HG03457 (cell line): ENCODE measurements around the gene SPINK1.
A peak's percentile ranks its signal among the peaks of the same experiment; 100 is the strongest.
"Not testable (repeated sequence)": the region's sequence is repeated elsewhere in the genome, so short reads cannot be mapped to it uniquely, and the experiment has no call there.

Source experiments
- ATAC-seq: cut with Tn5 transposase; IDR thresholded peaks from one replicate; pipeline ENCODE4 v1.9.1; 2021; ENCODE audit warnings: moderate number of reproducible peaks; ENCODE audit not compliant: unreplicated experiment

The SPINK1 gene

GRCh38 chr5:147809830-147810666, 21.4 kb downstream of the SPINK1 start:
- no peak for ATAC-seq

DNA sequence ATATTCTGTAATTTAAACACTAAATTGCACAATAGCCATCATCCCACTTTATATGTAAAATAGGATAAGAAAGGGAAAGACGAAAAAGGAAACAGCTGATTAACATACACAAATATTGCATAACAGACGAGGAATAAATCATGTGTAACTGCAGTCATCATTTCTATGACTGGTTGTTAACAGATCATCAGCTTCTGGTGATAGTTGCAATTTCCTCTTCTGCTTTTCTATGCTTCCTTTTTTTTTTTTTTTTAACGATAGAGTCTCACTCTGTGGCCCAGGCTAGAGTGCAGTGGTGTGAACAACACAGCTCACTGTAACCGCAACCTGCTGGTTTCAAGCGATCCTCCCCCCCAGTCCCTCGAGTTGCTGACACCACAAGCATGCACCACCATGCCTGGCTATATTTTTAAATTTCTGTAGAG, 26.4 kb downstream of the SPINK1 start:
- peak; percentile 83 for ATAC-seq

GRCh38 chr5:147804334-147804733, 27.1 kb downstream of the SPINK1 start:
- ATAC-seq = no peak

DNA sequence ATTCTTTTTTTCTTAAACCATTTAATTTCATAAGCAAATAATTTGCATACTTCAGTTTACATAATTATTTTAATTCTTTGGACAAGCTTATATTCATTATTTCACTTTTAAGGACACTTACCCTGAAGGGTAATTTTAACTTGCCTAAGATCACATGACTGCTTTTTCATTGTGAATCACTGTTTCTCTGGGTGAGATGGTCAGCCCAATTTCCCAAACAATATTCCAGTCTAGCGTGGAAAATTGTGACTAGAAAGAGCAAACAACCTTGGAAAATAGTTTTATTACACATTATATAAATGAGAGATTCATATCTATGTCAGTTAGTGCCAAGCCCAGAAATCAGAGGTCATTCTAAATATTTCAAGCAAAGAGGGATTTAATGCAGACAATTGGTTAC, 27.5 kb downstream of the SPINK1 start:
- ATAC-seq = no peak

DNA sequence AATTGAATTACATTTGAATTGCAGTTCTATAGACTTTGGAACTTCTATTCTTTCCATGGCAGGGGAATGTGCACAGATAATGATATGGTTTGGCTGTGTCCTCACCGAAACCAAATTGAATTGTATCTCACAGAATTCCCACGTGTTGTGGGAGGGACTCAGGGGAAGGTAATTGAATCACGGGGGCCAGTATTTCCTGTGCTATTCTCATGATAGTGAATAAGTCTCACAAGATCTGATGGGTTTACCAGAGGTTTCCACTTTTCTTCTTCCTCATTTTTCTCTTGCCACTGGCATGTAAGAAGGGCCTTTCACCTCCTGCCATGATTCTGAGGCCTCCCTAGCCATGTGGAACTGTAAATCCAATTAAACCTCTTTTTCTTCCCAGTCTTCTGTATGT, 28.3 kb downstream of the SPINK1 start:
- ATAC-seq = not testable (repeated sequence)

DNA sequence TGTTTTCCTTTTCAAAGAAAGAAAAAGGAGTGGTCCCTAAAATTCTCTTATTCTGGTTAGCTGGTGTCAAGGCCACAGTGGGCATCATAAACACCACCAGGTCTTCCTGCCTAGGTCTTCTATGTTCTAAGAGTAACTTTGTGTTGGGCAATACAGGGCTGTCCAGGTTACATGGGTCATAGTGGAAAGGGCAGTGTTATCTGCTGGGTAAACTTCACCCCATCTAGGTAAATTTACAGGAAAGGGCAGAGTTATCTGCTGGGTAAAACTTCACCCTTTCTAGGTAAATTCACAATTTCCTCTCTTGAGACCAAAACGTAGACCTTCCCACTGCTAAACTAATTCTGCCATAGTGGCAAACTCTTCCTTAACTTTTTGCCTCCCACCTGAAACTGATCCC, 30.0 kb downstream of the SPINK1 start:
- ATAC-seq = no peak

DNA sequence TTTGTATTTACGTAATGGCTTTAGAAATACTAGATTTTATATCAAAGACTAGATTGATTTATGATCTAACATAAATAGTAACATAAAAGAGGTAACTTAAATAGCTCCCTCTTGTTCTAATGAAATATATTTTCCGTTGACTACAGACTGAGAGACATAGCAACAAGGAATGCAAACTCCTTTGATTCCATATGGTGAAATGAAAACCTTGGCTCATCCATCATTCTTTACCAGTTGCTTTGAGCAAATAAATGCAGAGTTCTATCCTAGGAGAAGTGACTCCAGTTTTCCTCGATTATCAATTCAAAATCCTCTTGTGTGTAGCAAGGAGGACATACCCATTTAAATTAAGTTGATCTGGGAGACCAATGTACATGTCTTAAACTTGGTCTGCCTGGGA, 31.0 kb downstream of the SPINK1 start:
- no peak for ATAC-seq

- no peak for ATAC-seq
Observed at GRCh38 chr5:147796556-147797308, 34.7 kb downstream of the SPINK1 start.

DNA sequence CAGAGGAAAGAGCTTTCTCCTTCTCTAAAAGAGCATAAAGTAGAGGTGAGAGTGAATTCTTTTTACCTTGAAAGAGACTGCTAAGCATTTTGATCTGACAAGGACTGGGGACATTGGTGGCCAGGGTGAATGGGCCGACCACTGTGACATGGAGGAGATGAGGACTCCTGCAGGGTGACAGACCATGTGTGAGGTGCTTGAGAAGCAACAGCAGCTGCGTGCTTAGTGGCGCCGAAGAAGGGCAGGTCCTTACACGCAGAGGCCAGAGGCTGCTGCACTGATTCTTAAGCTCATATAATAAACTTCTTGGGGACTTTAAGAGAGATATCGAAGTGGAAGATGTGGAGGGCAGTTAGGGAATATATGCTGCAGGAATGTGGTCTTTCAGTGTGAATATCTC, 40.3 kb downstream of the SPINK1 start:
- ATAC-seq = no peak

DNA sequence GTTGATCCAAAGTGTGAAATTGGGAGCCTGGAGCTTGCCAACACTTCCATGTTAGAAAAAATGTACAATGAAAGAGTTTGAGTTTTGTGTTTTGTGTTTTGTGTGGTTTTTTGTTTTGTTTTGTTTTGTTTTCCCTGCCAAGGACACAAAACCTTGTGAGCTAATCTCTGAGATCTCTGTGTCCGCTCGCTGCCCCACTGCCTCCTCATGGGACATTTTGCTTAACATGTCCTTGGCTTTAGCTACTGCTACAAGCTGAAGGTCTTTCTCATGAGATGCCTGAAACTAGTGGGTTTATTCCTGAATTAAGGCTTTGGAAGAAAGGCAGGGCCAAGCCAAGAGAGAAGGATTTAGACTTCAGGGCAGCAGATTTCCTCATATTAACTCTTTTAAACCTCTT, 41.7 kb downstream of the SPINK1 start:
- no peak for ATAC-seq

DNA sequence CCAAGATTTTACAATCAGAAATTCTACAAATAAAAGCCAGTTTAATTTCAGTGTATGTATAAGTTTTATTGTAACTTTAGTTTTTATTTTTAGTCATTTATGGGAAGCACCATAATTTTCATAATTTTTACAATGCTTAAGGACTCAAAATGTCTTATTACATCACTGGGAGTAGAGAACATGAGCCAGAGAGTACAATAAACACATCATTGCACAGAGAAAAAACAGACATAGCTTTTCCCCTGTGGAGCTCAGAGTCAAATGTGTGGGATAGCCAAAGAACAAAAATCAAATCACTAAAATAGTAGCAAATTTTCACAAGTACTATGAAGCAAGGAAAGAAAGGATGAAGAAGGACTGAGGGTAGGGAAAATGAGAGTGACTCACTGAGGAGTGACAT, 43.4 kb downstream of the SPINK1 start:
- no peak for ATAC-seq

GRCh38 chr5:147786142-147786541, 45.3 kb downstream of the SPINK1 start:
- ATAC-seq = no peak

DNA sequence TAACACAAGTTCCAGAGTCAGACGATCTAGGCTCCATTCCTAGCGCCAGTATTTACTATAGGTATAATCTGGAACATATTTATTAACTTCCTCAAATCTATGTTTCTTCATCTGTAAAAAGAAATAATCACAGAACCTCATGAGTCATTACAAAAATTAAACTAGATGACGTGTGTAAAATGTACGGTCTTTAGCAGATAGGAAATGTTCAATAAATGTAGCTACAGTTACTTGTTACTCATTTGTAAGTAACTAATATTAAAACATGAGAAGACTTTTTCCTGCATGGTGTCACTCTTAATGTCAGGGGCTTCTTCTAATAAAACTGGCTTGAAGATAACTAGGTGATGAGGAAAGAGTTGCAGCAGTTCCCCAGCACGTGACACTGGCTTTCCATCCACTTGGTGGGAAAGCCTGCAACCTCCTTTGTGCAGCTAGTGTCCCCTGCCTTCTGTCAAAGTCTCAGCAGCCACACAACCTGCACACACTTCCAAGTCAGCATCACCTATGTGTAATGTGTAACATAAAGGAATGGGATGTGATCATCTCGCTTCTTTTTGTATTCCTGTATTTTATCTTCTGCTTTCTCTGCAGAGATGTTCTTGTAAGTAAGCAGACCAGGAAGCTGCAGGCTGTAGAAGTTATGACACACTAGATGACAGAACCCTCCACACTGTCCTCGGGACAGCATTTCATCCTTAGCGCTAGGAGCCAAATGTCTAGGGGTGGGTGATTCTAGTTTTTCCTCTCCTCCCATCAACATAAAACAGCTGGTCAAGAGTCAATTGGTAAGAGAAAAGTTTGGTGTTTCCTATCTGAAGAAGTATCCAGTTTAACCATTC, 47.1 kb downstream of the SPINK1 start:
- no peak for ATAC-seq

GRCh38 chr5:147782110-147783028, 49.1 kb downstream of the SPINK1 start, which contains the start of gene JAKMIP2:
JAKMIP2 (minus strand) TSS chr5:147782728; CDS start chr5:147671806, 110,922 bp downstream.
- peak; percentile 63 for ATAC-seq

DNA sequence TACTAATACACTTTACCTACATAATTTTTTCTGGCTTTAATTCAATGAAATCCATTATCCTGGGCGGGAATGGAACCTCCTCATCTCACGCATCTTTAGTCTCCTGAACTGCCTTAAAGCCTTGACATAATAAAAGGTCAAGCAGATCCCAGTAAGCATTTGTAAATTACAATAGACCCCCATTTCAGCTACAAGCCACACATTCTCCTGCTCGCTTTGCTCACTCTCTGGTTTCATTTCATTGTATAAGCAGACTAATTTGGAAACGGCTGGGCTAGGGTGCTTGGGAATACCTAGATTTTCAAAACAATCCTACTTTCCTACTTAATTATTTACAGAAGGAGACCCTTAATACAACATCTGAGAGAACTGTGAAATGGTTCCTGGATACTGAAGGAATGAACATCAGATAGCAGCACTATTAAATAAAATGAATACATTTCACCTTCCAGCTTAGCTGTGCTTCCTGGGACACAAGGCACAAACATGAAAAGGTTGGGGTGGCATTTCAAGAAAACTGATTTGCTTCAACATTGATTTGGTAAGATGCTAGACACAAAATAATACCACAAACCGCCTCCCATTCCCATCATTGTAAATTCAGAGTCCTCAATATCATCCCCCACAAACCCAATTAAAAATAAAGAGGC, 50.4 kb downstream of the SPINK1 start:
- ATAC-seq = no peak

DNA sequence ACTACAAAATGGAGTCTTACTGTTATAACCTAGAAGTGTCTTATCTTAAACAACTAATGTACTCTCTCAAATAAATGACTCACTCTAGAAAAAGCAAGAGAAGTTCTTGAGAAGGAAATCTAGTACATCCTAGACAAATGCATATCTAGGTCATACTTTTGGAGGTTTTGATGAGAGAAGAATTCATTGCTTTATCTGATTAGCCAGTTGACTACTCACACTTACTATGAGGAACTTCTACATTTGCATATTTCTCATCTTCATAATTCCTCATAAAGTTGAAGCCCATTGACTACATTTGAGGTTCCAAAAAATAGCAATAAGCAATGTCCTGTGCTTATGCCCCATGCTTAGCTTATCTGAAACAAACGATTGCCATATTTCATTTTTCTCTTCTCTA, 51.8 kb downstream of the SPINK1 start:
- no peak for ATAC-seq

GRCh38 chr5:147776989-147777388, 54.5 kb downstream of the SPINK1 start:
- no peak for ATAC-seq
